ENCODE measurements around the gene LILRB4.
"Not testable (repeated sequence)": the region's sequence is repeated elsewhere in the genome, so short reads cannot be mapped to it uniquely, and the experiment has no call there.

LILRB4 gene

GRCh38 chr19:54694648-54695047 is 31.9 kb downstream of the LILRB4 start:
- DNase-seq (ENCODE audit: low spot score): no peak

- no peak for DNase-seq (ENCODE audit: low spot score)
Measured at GRCh38 chr19:54696117-54696548, 33.3 kb downstream of the LILRB4 start.

GRCh38 chr19:54696766-54697165 is 34.0 kb downstream of the LILRB4 start:
- no peak for DNase-seq (ENCODE audit: low spot score)

GRCh38 chr19:54697716-54698115 is 34.9 kb downstream of the LILRB4 start:
- not testable (repeated sequence) for DNase-seq (ENCODE audit: low spot score)

GRCh38 chr19:54704928-54705327 is 42.1 kb downstream of the LILRB4 start:
- no peak for DNase-seq (ENCODE audit: low spot score)

- no peak for DNase-seq (ENCODE audit: low spot score)
Measured at GRCh38 chr19:54707962-54708361, 45.2 kb downstream of the LILRB4 start.

GRCh38 chr19:54708781-54709180 is 46.0 kb downstream of the LILRB4 start:
- DNase-seq (ENCODE audit: low spot score): no peak

GRCh38 chr19:54709212-54709948 is 46.6 kb downstream of the LILRB4 start:
- DNase-seq (ENCODE audit: low spot score): no peak

- DNase-seq (ENCODE audit: low spot score): not testable (repeated sequence)
Measured at GRCh38 chr19:54709956-54710355, 47.2 kb downstream of the LILRB4 start.
